Transverse colon (tissue), 4 donors: ENCODE results near the gene GMEB2. TPM values are rescaled to one million over a fixed set of nuclear protein-coding genes. Genes with fewer than 3 reads are reported as not detected.

Experiments
- DNase-seq: peaks from one replicate; pipeline ENCODE4 v3.0.0-alpha.2; 2019
- H3K27ac ChIP-seq, 4 donors: fragments of 200-600 bp; sonication (generic); 2 replicates each; pipeline ENCODE4 v1.5.1; 2016 to 2018; ENCODE audit warnings: inconsistent platforms in 4 of 4
- H3K27me3 ChIP-seq: fragments of 200-600 bp; sonication (generic); 2 replicates; pipeline ENCODE4 v1.5.1; 2017; ENCODE audit warnings: inconsistent platforms
- H3K36me3 ChIP-seq, 4 donors: fragments of 200-600 bp; sonication (generic); 2 replicates each; pipeline ENCODE4 v1.5.1; 2017 to 2019; ENCODE audit warnings: inconsistent platforms in 4 of 4
- H3K4me1 ChIP-seq, 4 donors: fragments of 200-600 bp; sonication (generic); 2 replicates each; pipeline ENCODE4 v1.5.1; 2017 to 2020; ENCODE audit warnings: inconsistent platforms in 4 of 4
- H3K4me3 ChIP-seq, 4 donors: fragments of 200-600 bp; sonication (generic); 1 replicate in 1 of 4; 2 replicates in 3 of 4; pipeline versions ENCODE4 v1.5.1 to v1.6.1; 2017 to 2019; ENCODE audit warnings: inconsistent platforms in 4 of 4
- H3K9me3 ChIP-seq, 2 donors: fragments of 200-600 bp; sonication (generic); 2 replicates each; pipeline ENCODE4 v1.5.1; 2017 to 2019; ENCODE audit warnings: inconsistent platforms in 2 of 2
- CTCF ChIP-seq, 5 experiments: fragments of 200-600 bp in 3 of 5; fragments of 450-650 bp in 2 of 5; sonication (generic) in 3 of 5; IDR thresholded peaks; 1 replicate in 2 of 5; 2 replicates in 3 of 5; pipeline ENCODE4 v1.5.1; 2016 to 2017; ENCODE audit warnings: antibody characterized with exemption in 5 of 5, inconsistent platforms in 3 of 5, mild to moderate bottlenecking in 2 of 5, moderate library complexity in 1 of 5
- EP300 ChIP-seq: sonication (generic); formaldehyde crosslinking; IDR thresholded peaks from one replicate; pipeline ENCODE4 v1.6.1; 2017; ENCODE audit warnings: antibody characterized with exemption, low read depth
- POLR2A ChIP-seq: fragments of 450-650 bp; IDR thresholded peaks from one replicate; pipeline ENCODE4 v1.6.1; 2016; ENCODE audit warnings: antibody characterized with exemption, mild to moderate bottlenecking, moderate library complexity
- POLR2AphosphoS5 ChIP-seq, 3 donors: sonication (generic); formaldehyde crosslinking; IDR thresholded peaks; one replicate each; pipeline ENCODE4 v1.6.1; 2016; ENCODE audit warnings: antibody characterized with exemption in 3 of 3
- WGBS, 2 donors: methylation state at CpG; one replicate each; pipeline ENCODE4 v1.1.5; 2018; ENCODE audit warnings: low coverage in 1 of 2; 5-methylcytosine and 5-hydroxymethylcytosine counted together
- in situ Hi-C, 4 donors: fragments of 200-750 bp; cut with MboI; loops; one replicate each; pipeline versions ENCODE4 v1.15.0 to v1.15.1; 2017; ENCODE audit warnings: low sequenced_read_pairs in 3 of 4, low pct_ligation_motif_present in 1 of 4, low pct_unique_long_range_greater_than_20kb in 1 of 4
- intact Hi-C: fragments of 100-400 bp; cut with DNase I; formaldehyde crosslinking; loops from one replicate; pipeline ENCODE4 v1.15.1; 2023; ENCODE audit warnings: low total_unique reads
- total RNA-seq, 4 donors: library from RNA; depleted of rRNA; stranded (reverse); fragments of >200 nt; gene quantifications; one replicate each; pipeline ENCODE4 v1.1.0, GENCODE V29; 2016

GMEB2 gene
- total RNA-seq, 4 donors from 2014 or later = 9.0 to 20.3 (median 13.5) TPM

GRCh38 chr20:63620991-63621390 lies 5.9 kb downstream of the GMEB2 start:
- H3K4me3 ChIP-seq = no peak overlapping the region
- no peak for DNase-seq
- TF ChIP-seq POLR2AphosphoS5 (IDR thresholded peaks at IDR 0.05) = no peak
- no peak for TF ChIP-seq CTCF (IDR thresholded peaks at IDR 0.05)
- no peak for TF ChIP-seq EP300
- no peak for TF ChIP-seq POLR2A
- intact Hi-C loops (no loop called here), in situ Hi-C loops (no loop called here)
- no peaks in the 10 kb centered on the region for H3K27me3 ChIP-seq
- H3K4me1 ChIP-seq = peaks cover 0 to 6% (median 3%) of the 10 kb centered on the region in 4 donors
- no peaks in the 10 kb centered on the region for H3K9me3 ChIP-seq
- H3K36me3 ChIP-seq = peaks cover 0 to 16% (median 4%) of the 10 kb centered on the region in 4 donors
- 63 to 84% methylated on average over 2 to 8 of the region's 8 CpGs for WGBS, 2 donors
- H3K27ac ChIP-seq = no peak overlapping the region

- H3K9me3 ChIP-seq = no peaks in the 10 kb centered on the region
- no peaks in the 10 kb centered on the region for H3K4me1 ChIP-seq
- H3K36me3 ChIP-seq = peaks cover 0 to 24% (median 4%) of the 10 kb centered on the region in 4 donors
- TF ChIP-seq EP300 (no peak), POLR2A (no peak), POLR2AphosphoS5 (IDR thresholded peaks at IDR 0.05) (no peak), CTCF (IDR thresholded peaks at IDR 0.05) (no peak)
- no peaks in the 10 kb centered on the region for H3K27me3 ChIP-seq
- in situ Hi-C loops = no loop called here
- 87% methylated on average over 13 of the region's 13 CpGs; no CpG with 5 or more reads in 1 of the 2 donors for WGBS, 2 donors
- H3K27ac ChIP-seq = no peak overlapping the region
- intact Hi-C loops = no loop called here
- no peak overlapping the region for H3K4me3 ChIP-seq
- DNase-seq = no peak
These were observed 7.4 kb downstream of the GMEB2 start for GRCh38 chr20:63619505-63619904.

- TF ChIP-seq POLR2A (no peak), CTCF (IDR thresholded peaks at IDR 0.05) (no peak), POLR2AphosphoS5 (IDR thresholded peaks at IDR 0.05) (no peak), EP300 (no peak)
- no peak for DNase-seq
These were observed 7.8 kb downstream of the GMEB2 start for GRCh38 chr20:63619086-63619485.

GRCh38 chr20:63618291-63618980 lies 8.5 kb downstream of the GMEB2 start:
- DNase-seq = no peak
- 92% methylated on average over 11 of the region's 11 CpGs; no CpG with 5 or more reads in 1 of the 2 donors for WGBS, 2 donors
- intact Hi-C loops (no loop called here), in situ Hi-C loops (no loop called here)
- peaks cover 0 to 24% (median 4%) of the 10 kb centered on the region in 4 donors for H3K36me3 ChIP-seq
- TF ChIP-seq POLR2A (no peak), EP300 (no peak), POLR2AphosphoS5 (IDR thresholded peaks at IDR 0.05) (no peak), CTCF (IDR thresholded peaks at IDR 0.05) (no peak)
- H3K27ac ChIP-seq = no peak overlapping the region
- H3K4me1 ChIP-seq = no peaks in the 10 kb centered on the region
- no peak overlapping the region for H3K4me3 ChIP-seq
- H3K9me3 ChIP-seq = no peaks in the 10 kb centered on the region
- no peaks in the 10 kb centered on the region for H3K27me3 ChIP-seq

More at GRCh38 chr20:63619086-63619485, 7.8 kb downstream of the GMEB2 start:
- Histone ChIP-seq H3K4me3 (no peak overlapping the region), H3K9me3 (no peaks in the 10 kb centered on the region), H3K36me3 (peaks cover 0 to 24% (median 4%) of the 10 kb centered on the region in 4 donors), H3K27me3 (no peaks in the 10 kb centered on the region), H3K27ac (no peak overlapping the region), H3K4me1 (no peaks in the 10 kb centered on the region)
- in situ Hi-C loops (no loop called here), intact Hi-C loops (no loop called here)
- WGBS, 2 donors = 93 to 94% methylated on average over 2 to 16 of the region's 16 CpGs
